GM19193 (cell line): ENCODE results near the gene LIN28B.

Source experiments
- POLR2A ChIP-seq: IDR thresholded peaks from 4 replicates; pipeline ENCODE4 v1.6.1; 2011; ENCODE audit not compliant: insufficient read depth, insufficient read length; ENCODE audit errors: extremely low read depth

The LIN28B gene

GRCh38 chr6:105036351-105036750, 79.4 kb downstream of the LIN28B start:
- no peak for TF ChIP-seq POLR2A

GRCh38 chr6:105038259-105038658, 81.4 kb downstream of the LIN28B start:
- TF ChIP-seq POLR2A = no peak

GRCh38 chr6:105041880-105042279, 85.0 kb downstream of the LIN28B start:
- no peak for TF ChIP-seq POLR2A

- no peak for TF ChIP-seq POLR2A
Measured at GRCh38 chr6:105042648-105043047, 85.7 kb downstream of the LIN28B start.

GRCh38 chr6:105043979-105044378, 87.1 kb downstream of the LIN28B start:
- no peak for TF ChIP-seq POLR2A

GRCh38 chr6:105045526-105045925, 88.6 kb downstream of the LIN28B start:
- no peak for TF ChIP-seq POLR2A

- TF ChIP-seq POLR2A = no peak
Measured at GRCh38 chr6:105051941-105052471, 95.1 kb downstream of the LIN28B start.

- no peak for TF ChIP-seq POLR2A
Measured at GRCh38 chr6:105056646-105057045, 99.7 kb downstream of the LIN28B start.

- no peak for TF ChIP-seq POLR2A
Measured at GRCh38 chr6:105057160-105057559, 100.3 kb downstream of the LIN28B start.

GRCh38 chr6:105058316-105058715, 101.4 kb downstream of the LIN28B start:
- TF ChIP-seq POLR2A = no peak

GRCh38 chr6:105058846-105059245, 101.9 kb downstream of the LIN28B start:
- no peak for TF ChIP-seq POLR2A

- no peak for TF ChIP-seq POLR2A
Measured at GRCh38 chr6:105066233-105066632, 109.3 kb downstream of the LIN28B start.

- no peak for TF ChIP-seq POLR2A
Measured at GRCh38 chr6:105066836-105067235, 109.9 kb downstream of the LIN28B start.

- no peak for TF ChIP-seq POLR2A
Measured at GRCh38 chr6:105067329-105067728, 110.4 kb downstream of the LIN28B start.

GRCh38 chr6:105068407-105068806, 111.5 kb downstream of the LIN28B start:
- no peak for TF ChIP-seq POLR2A

GRCh38 chr6:105069821-105070445, 113.0 kb downstream of the LIN28B start:
- no peak for TF ChIP-seq POLR2A

GRCh38 chr6:105072798-105073199, 115.9 kb downstream of the LIN28B start:
- TF ChIP-seq POLR2A = no peak

- TF ChIP-seq POLR2A = no peak
Measured at GRCh38 chr6:105075210-105075609, 118.3 kb downstream of the LIN28B start.
